ENCODE results near the gene SIRT4.

The SIRT4 gene

GRCh38 chr12:120342175-120343038 lies 40.3 kb downstream of the SIRT4 start:
- DNase-seq = no peak

GRCh38 chr12:120343039-120343537 lies 41.0 kb downstream of the SIRT4 start:
- DNase-seq = no peak

GRCh38 chr12:120343692-120344091 lies 41.6 kb downstream of the SIRT4 start:
- DNase-seq = no peak

GRCh38 chr12:120346031-120346430 lies 43.9 kb downstream of the SIRT4 start:
- DNase-seq = no peak

- no peak for DNase-seq
These were observed 44.6 kb downstream of the SIRT4 start for GRCh38 chr12:120346681-120347080.

GRCh38 chr12:120347766-120348165 lies 45.6 kb downstream of the SIRT4 start:
- no peak for DNase-seq

- DNase-seq = no peak
These were observed 48.6 kb downstream of the SIRT4 start for GRCh38 chr12:120350576-120351350.

GRCh38 chr12:120352117-120352516 lies 50.0 kb downstream of the SIRT4 start:
- DNase-seq = no peak

- no peak for DNase-seq
These were observed 51.0 kb downstream of the SIRT4 start for GRCh38 chr12:120353136-120353535.

- DNase-seq = no peak
These were observed 51.6 kb downstream of the SIRT4 start for GRCh38 chr12:120353556-120354317.

- peak; percentile 90 for DNase-seq
These were observed 54.5 kb downstream of the SIRT4 start for GRCh38 chr12:120356567-120357030.

GRCh38 chr12:120357104-120357503 lies 55.0 kb downstream of the SIRT4 start:
- no peak for DNase-seq

- no peak for DNase-seq
These were observed 56.4 kb downstream of the SIRT4 start for GRCh38 chr12:120358412-120359100.

GRCh38 chr12:120359128-120359527 lies 57.0 kb downstream of the SIRT4 start:
- DNase-seq = no peak

- peak; percentile 98 for DNase-seq
These were observed 59.5 kb downstream of the SIRT4 start for GRCh38 chr12:120361506-120362208.
